K562 (cell line): ENCODE results near the gene ST14. TPM values are rescaled to one million over a fixed set of nuclear protein-coding genes. Genes with fewer than 3 reads are reported as not detected.

Source experiments
- ATAC-seq: fragments of 200-7000 bp; cut with Tn5 transposase; 3 replicates; pipeline ENCODE4 v1.9.1; 2020; ENCODE audit warnings: moderate library complexity
- BruUV-seq: library from RNA; stranded (reverse); fragments of 400-500 nt; replicated peaks from 2 replicates; lab custom pipeline; 2021; lab: Mats Ljungman, UMichigan
- CTCF ChIA-PET: fragments of 300-600 bp; formaldehyde crosslinking; extraction: SDS; loops from one replicate; lab custom pipeline; 2021; ENCODE audit warnings: low intra/inter-chr PET ratio; lab: Yijun Ruan, JAX
- POLR2A ChIA-PET: fragments of 300-600, 350-650 bp; sonication (Branson Sonifier 250); formaldehyde crosslinking; extraction: SDS; loops from one replicate; lab custom pipeline; 2021; ENCODE audit warnings: antibody characterized with exemption, inconsistent platforms; lab: Yijun Ruan, JAX
- DNase-seq, 4 experiments: peaks; one replicate each; pipeline versions ENCODE4 v3.0.0 to v3.0.0-alpha.2; 2011 to 2018; ENCODE audit warnings: low spot score in 3 of 4, mixed read lengths in 3 of 4; ENCODE audit errors: extremely low read depth in 1 of 4
- FAIRE-seq: peaks from 2 replicates; lab custom pipeline; 2011; peaks lifted over from hg19 to GRCh38; lab: Jason Lieb, UNC
- H2AFZ ChIP-seq: 2 replicates; pipeline ENCODE4 v1.6.0; 2011; ENCODE audit warnings: low read depth, low read length, control low read depth, inconsistent platforms
- H3K27ac ChIP-seq: fragments of 200-600 bp; 3 replicates; pipeline ENCODE4 v1.8.0; 2011; ENCODE audit warnings: low read depth, mild to moderate bottlenecking, control low read depth, inconsistent platforms, low read length, moderate library complexity, mixed read lengths; ENCODE audit errors: extremely low read depth
- H3K27me3 ChIP-seq, 2 experiments: fragments of 300-600 bp in 1 of 2; 2 replicates in 1 of 2; 3 replicates in 1 of 2; pipeline versions ENCODE4 v1.6.0 to v1.8.0; 2011; ENCODE audit warnings: inconsistent platforms in 2 of 2, low read length in 2 of 2, mild to moderate bottlenecking in 1 of 2, mixed read lengths in 1 of 2, moderate library complexity in 1 of 2; ENCODE audit not compliant: control insufficient read depth in 2 of 2, insufficient read depth in 2 of 2
- H3K36me3 ChIP-seq: fragments of 300-600 bp; 3 replicates; pipeline ENCODE4 v1.8.0; 2011; ENCODE audit warnings: mild to moderate bottlenecking, low read length, inconsistent platforms; ENCODE audit not compliant: control insufficient read depth, insufficient read depth
- H3K4me1 ChIP-seq, 2 experiments: fragments of 200-600 bp in 1 of 2; replicated peaks in 1 of 2; 2 replicates in 1 of 2; 3 replicates in 1 of 2; pipeline versions ENCODE4 v1.5.1 to v1.8.0; 2011; ENCODE audit warnings: inconsistent platforms in 2 of 2, low read length in 2 of 2, mild to moderate bottlenecking in 1 of 2, mixed read lengths in 1 of 2, moderate library complexity in 1 of 2; ENCODE audit not compliant: control insufficient read depth in 2 of 2, insufficient read depth in 2 of 2
- H3K4me2 ChIP-seq: 2 replicates; pipeline ENCODE4 v1.6.1; 2011; ENCODE audit warnings: low read length, control low read depth, inconsistent platforms, mixed read lengths; ENCODE audit not compliant: insufficient read depth
- H3K4me3 ChIP-seq: fragments of 200-600 bp; sonication (generic), shearing (Covaris generic); 2 replicates; pipeline ENCODE4 v1.5.1; 2016; ENCODE audit warnings: control low read depth, inconsistent platforms
- H3K79me2 ChIP-seq: fragments of 200-600 bp; 3 replicates; pipeline ENCODE4 v1.8.0; 2011; ENCODE audit warnings: low read length, inconsistent platforms; ENCODE audit not compliant: control insufficient read depth, insufficient read depth
- H3K9ac ChIP-seq, 2 experiments: 2 replicates each; pipeline versions ENCODE4 v1.6.0 to v1.6.1; 2011; ENCODE audit warnings: low read depth in 2 of 2, low read length in 2 of 2, control low read depth in 1 of 2, inconsistent platforms in 1 of 2, mild to moderate bottlenecking in 1 of 2, mixed read lengths in 1 of 2; ENCODE audit not compliant: insufficient read depth in 1 of 2
- H3K9me1 ChIP-seq: one replicate; pipeline ENCODE4 v1.6.0; 2011; ENCODE audit warnings: inconsistent platforms, mild to moderate bottlenecking, low read length, moderate library complexity; ENCODE audit not compliant: control insufficient read depth, insufficient read depth
- H3K9me3 ChIP-seq: replicated peaks from 2 replicates; pipeline ENCODE4 v1.5.1; 2011; ENCODE audit warnings: low read depth, low read length, inconsistent platforms; ENCODE audit not compliant: control insufficient read depth, insufficient read depth
- H4K20me1 ChIP-seq: replicated peaks from 2 replicates; pipeline ENCODE4 v1.6.1; 2011; ENCODE audit warnings: low read length, inconsistent platforms, mixed read lengths; ENCODE audit not compliant: control insufficient read depth, insufficient read depth
- PHF21A ChIP-seq: fragments of 450-650 bp; IDR thresholded peaks from 2 replicates; pipeline ENCODE4 v1.6.1; 2017; ENCODE audit warnings: low read depth, borderline replicate concordance
- RBM17 ChIP-seq: fragments of 200-400 bp; formaldehyde crosslinking; IDR thresholded peaks from 2 replicates; pipeline ENCODE4 v1.6.1; 2017; ENCODE audit warnings: low read depth, mild to moderate bottlenecking, low read length, borderline replicate concordance
- RHOXF2B ChIP-seq: fragments of 250-450 bp; sonication (Bioruptor Pico); conservative IDR thresholded peaks from 2 replicates; pipeline ENCODE4 v1.5.1; 2021
- SAFB2 ChIP-seq: fragments of 200-400 bp; formaldehyde crosslinking; IDR thresholded peaks from 2 replicates; pipeline ENCODE4 v1.6.1; 2018; ENCODE audit warnings: borderline replicate concordance, low read length, low read depth, moderate library complexity; ENCODE audit not compliant: severe bottlenecking
- SMARCB1 ChIP-seq: IDR thresholded peaks from 2 replicates; pipeline ENCODE4 v1.6.1; 2011; ENCODE audit warnings: improper control_type of control experiment, low read depth; ENCODE audit not compliant: insufficient read length
- ZNF224 ChIP-seq: sonication (generic); formaldehyde crosslinking; IDR thresholded peaks from 2 replicates; pipeline ENCODE4 v1.8.0; 2022; ENCODE audit warnings: mild to moderate bottlenecking, missing genetic modification reagents
- ZNF584 ChIP-seq: fragments of 200-800 bp; sonication (Bioruptor generic); IDR thresholded peaks from 2 replicates; pipeline ENCODE4 v1.6.1; 2016; ENCODE audit warnings: low read depth, mild to moderate bottlenecking, missing genetic modification characterization, missing compliant biosample characterization
- ZNF75A ChIP-seq: fragments of 450-650 bp; formaldehyde crosslinking; IDR thresholded peaks from 2 replicates; pipeline ENCODE4 v1.4.0; 2020; ENCODE audit warnings: mild to moderate bottlenecking
- WGBS: fragments of 100-300 bp; shearing (Covaris generic); methylation state at CpG from one replicate; pipeline ENCODE4 v1.1.6; 2016; ENCODE audit warnings: low coverage, mixed read lengths; ENCODE audit not compliant: insufficient coverage; ENCODE audit errors: missing lambda C conversion rate; 5-methylcytosine and 5-hydroxymethylcytosine counted together
- in situ Hi-C: fragments of 300-500 bp; cut with MboI; formaldehyde crosslinking; loops from 4 replicates; pipeline ENCODE4 v1.15.0; 2018; ENCODE audit warnings: inconsistent platforms, mixed read lengths
- intact Hi-C: fragments of 100-400 bp; cut with micrococcal nuclease; formaldehyde crosslinking; loops from 2 replicates; pipeline ENCODE4 v1.14.2; 2022
- polyA plus RNA-seq, 8 experiments: library from polyadenylated mRNA; depleted of rRNA in 4 of 8; stranded (reverse) in 5 of 8; unstranded in 3 of 8; fragments of >200 nt; fragmentation: Nextera tagmentation in 2 of 8; fragmentation: Illumina TruSeq in 1 of 8; extraction: Ambion mirVana in 2 of 8; extraction: Trizol in 1 of 8; gene quantifications; 2 replicates each; pipeline versions ENCODE4 v1.2.1 to v1.2.3, GENCODE V29; 2011 to 2014; ENCODE audit warnings: inconsistent platforms in 1 of 8, missing spikeins in 1 of 8
- total RNA-seq, 7 experiments: library from RNA; depleted of rRNA in 6 of 7; stranded (reverse); fragments of >200 nt in 6 of 7; fragmentation: Illumina TruSeq in 2 of 7; extraction: Trizol in 2 of 7; gene quantifications; 2 replicates each; pipeline versions ENCODE4 v1.2.1 to v1.2.3, GENCODE V29; 2011 to 2021; ENCODE audit warnings: low replicate concordance in 1 of 7
- TF ChIP-seq, protein P1 (sequence below): fragments of 450-650 bp; IDR thresholded peaks from 2 replicates; pipeline ENCODE4 v1.6.1; 2017; ENCODE audit warnings: mild to moderate bottlenecking, moderate library complexity

Gene ST14
- total and polyA plus RNA-seq, 9 of the 15 experiments (the other 6 are each of a cell fraction or from before 2014, with no cell fraction given), result 0.08 to 0.20 TPM; not detected in 7

DNA sequence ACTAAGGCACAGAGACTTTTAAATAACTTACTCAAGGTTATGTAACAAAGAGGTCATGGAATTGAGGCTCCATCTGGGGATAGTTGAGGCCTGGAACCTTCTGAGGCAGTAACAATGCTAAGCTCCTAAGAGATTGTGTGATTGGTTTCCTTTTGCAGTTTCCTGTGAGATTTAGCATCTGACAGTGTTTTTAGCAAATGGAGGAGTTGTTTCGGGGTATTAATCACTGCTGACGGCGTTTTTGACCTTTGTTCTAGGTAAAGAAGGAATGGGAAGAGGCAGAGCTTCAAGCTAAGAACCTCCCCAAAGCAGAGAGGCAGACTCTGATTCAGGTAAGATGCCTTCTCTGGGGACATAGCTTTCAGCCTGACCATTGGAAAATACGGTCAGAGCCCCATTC lies 32.1 kb upstream of the ST14 start:
- in situ Hi-C loops, result no loop called here
- peaks cover 97% of the 10 kb centered on the region for H3K36me3 ChIP-seq
- 82% methylated on average over 4 of the region's 4 CpGs for WGBS

DNA sequence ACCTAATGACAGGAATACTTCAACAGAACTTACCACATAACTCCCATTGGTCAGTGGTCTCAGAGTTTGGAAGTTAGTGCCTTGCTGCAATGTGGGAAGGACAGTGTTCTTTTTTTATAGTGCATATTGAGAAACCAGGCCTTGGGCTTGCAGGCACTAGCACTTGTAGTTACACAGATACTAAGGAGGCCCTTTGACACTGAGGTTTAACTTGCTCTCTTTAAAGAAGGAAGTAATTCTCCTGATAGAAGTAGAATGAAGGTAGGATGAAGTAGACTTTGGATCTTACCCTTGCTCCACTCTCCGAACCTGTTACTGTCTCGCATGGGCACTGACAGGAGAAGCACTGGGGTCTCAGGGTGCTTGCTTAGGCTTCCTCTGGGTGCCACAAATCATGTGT lies 31.0 kb upstream of the ST14 start:
- no peaks in the 10 kb centered on the region for H3K27me3 ChIP-seq
- no peak for FAIRE-seq
- no peak overlapping the region for H3K9ac ChIP-seq
- H3K4me1 ChIP-seq, result peaks cover 2% of the 10 kb centered on the region in 2 experiments; a peak in 2 of 5 replicates
- H3K4me3 ChIP-seq, result no peak overlapping the region
- intact Hi-C loops, result no loop called here
- no TSS peak for BruUV-seq
- H3K4me2 ChIP-seq, result no peak overlapping the region
- H3K9me1 ChIP-seq, result no peaks in the 10 kb centered on the region
- CTCF ChIA-PET, result no interaction called here
- 100% methylated on average over 2 of the region's 2 CpGs for WGBS
- in situ Hi-C loops, result no loop called here
- DNase-seq, result no peak
- H3K36me3 ChIP-seq, result peaks cover 97% of the 10 kb centered on the region
- H4K20me1 ChIP-seq, result no peaks in the 10 kb centered on the region
- H3K9me3 ChIP-seq, result no peaks in the 10 kb centered on the region
- no peak for ATAC-seq
- POLR2A ChIA-PET, result interaction anchor here (0.6 to 0.7 kb wide), 2 partner anchors 41 to 91 kb away, joined by 3 read pairs; no protein-coding TSS in a partner anchor
- no peak overlapping the region for H3K27ac ChIP-seq
- H3K79me2 ChIP-seq, result no peaks in the 10 kb centered on the region; the same call in 2 of the 3 replicates
- no peak overlapping the region for H2AFZ ChIP-seq
- TF ChIP-seq, protein P1, sequence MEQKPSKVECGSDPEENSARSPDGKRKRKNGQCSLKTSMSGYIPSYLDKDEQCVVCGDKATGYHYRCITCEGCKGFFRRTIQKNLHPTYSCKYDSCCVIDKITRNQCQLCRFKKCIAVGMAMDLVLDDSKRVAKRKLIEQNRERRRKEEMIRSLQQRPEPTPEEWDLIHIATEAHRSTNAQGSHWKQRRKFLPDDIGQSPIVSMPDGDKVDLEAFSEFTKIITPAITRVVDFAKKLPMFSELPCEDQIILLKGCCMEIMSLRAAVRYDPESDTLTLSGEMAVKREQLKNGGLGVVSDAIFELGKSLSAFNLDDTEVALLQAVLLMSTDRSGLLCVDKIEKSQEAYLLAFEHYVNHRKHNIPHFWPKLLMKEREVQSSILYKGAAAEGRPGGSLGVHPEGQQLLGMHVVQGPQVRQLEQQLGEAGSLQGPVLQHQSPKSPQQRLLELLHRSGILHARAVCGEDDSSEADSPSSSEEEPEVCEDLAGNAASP, result no peak
- TF ChIP-seq ZNF75A (CRISPR knock-in tag), result no peak
- no peak for TF ChIP-seq SAFB2
- no peak for TF ChIP-seq ZNF224 (CRISPR knock-in tag)
- TF ChIP-seq RBM17, result no peak
- TF ChIP-seq PHF21A, result no peak
- TF ChIP-seq ZNF584 (CRISPR knock-in tag), result no peak

More for the DNA sequence above, 32.1 kb upstream of the ST14 start:
- Histone ChIP-seq H3K9me3 (no peaks in the 10 kb centered on the region), H3K4me2 (no peak overlapping the region), H3K4me3 (no peak overlapping the region), H3K9ac (no peak overlapping the region), H3K9me1 (no peaks in the 10 kb centered on the region), H3K79me2 (no peaks in the 10 kb centered on the region; the same call in 2 of the 3 replicates), H3K4me1 (peaks cover 2 to 7% of the 10 kb centered on the region in 2 experiments; a peak in 2 of 5 replicates), H3K27me3 (no peaks in the 10 kb centered on the region), H4K20me1 (no peaks in the 10 kb centered on the region), H2AFZ (no peak overlapping the region), H3K27ac (no peak overlapping the region)
- DNase-seq (no peak), FAIRE-seq (no peak), ATAC-seq (no peak)
- ChIA-PET CTCF (no interaction called here), POLR2A (interaction anchor here (1.6 kb wide), 1 partner anchor 57 kb away, joined by 3 read pairs; no protein-coding TSS in a partner anchor)
- intact Hi-C loops, result no loop called here
- no TSS peak for BruUV-seq
- TF ChIP-seq RHOXF2B (no peak), SMARCB1 (no peak)
